GM19395 (cell line): ENCODE results near the gene TPRG1L.

Experiments
- ATAC-seq: cut with Tn5 transposase; IDR thresholded peaks from one replicate; pipeline ENCODE4 v1.9.1; 2021; ENCODE audit warnings: mild to moderate bottlenecking, moderate library complexity; ENCODE audit not compliant: unreplicated experiment

The TPRG1L gene

GRCh38 chr1:3642919-3643675 lies 18.3 kb downstream of the TPRG1L start:
- ATAC-seq, result no peak

GRCh38 chr1:3644273-3644672 lies 19.5 kb downstream of the TPRG1L start:
- no peak for ATAC-seq

GRCh38 chr1:3645247-3645646 lies 20.4 kb downstream of the TPRG1L start:
- no peak for ATAC-seq

GRCh38 chr1:3645666-3646355 lies 21.0 kb downstream of the TPRG1L start:
- ATAC-seq, result no peak

- ATAC-seq, result no peak
Measured at GRCh38 chr1:3646596-3646995, 21.8 kb downstream of the TPRG1L start.

GRCh38 chr1:3649342-3650247 lies 24.8 kb downstream of the TPRG1L start, which contains the start of gene WRAP73:
TSS of gene WRAP73 (minus strand) at chr1:3650103. CDS start at chr1:3649999, 104 bp downstream.
- peak; percentile 80 for ATAC-seq

GRCh38 chr1:3650248-3651025 lies 25.6 kb downstream of the TPRG1L start:
- ATAC-seq, result no peak

GRCh38 chr1:3651026-3651929 lies 26.5 kb downstream of the TPRG1L start:
- no peak for ATAC-seq

GRCh38 chr1:3651930-3652547 lies 27.2 kb downstream of the TPRG1L start, which contains the start of gene TP73:
TSS of gene TP73 (plus strand) at chr1:3652516. CDS start at chr1:3682366, 29,850 bp downstream.
- no peak for ATAC-seq

- ATAC-seq, result no peak
Measured at GRCh38 chr1:3652548-3653285, 27.9 kb downstream of the TPRG1L start.

GRCh38 chr1:3653286-3653618 lies 28.4 kb downstream of the TPRG1L start:
- no peak for ATAC-seq

GRCh38 chr1:3654549-3655281 lies 29.9 kb downstream of the TPRG1L start:
- ATAC-seq, result no peak

- ATAC-seq, result peak; percentile 79
Measured at GRCh38 chr1:3656450-3657095, 31.8 kb downstream of the TPRG1L start.

GRCh38 chr1:3657096-3657475 lies 32.3 kb downstream of the TPRG1L start:
- no peak for ATAC-seq

- no peak for ATAC-seq
Measured at GRCh38 chr1:3657578-3658230, 32.9 kb downstream of the TPRG1L start.

- no peak for ATAC-seq
Measured at GRCh38 chr1:3658231-3658615, 33.4 kb downstream of the TPRG1L start.

- no peak for ATAC-seq
Measured at GRCh38 chr1:3659093-3659492, 34.3 kb downstream of the TPRG1L start.
